Body of pancreas (tissue), 4 donors: ENCODE data around the gene IGBP1.

Source experiments
- POLR2A ChIP-seq, 3 donors: fragments of 450-650 bp; IDR thresholded peaks; one replicate each; pipeline ENCODE4 v1.6.1; 2016; ENCODE audit warnings: antibody characterized with exemption in 3 of 3, mild to moderate bottlenecking in 2 of 3
- TF ChIP-seq, protein P1 (sequence below), 7 experiments: fragments of 450-650 bp in 4 of 7; fragments of 200-600 bp in 3 of 7; sonication (generic) in 3 of 7; IDR thresholded peaks; one replicate each; pipeline ENCODE4 v1.5.1; 2016 to 2019; ENCODE audit warnings: antibody characterized with exemption in 7 of 7

DNA sequence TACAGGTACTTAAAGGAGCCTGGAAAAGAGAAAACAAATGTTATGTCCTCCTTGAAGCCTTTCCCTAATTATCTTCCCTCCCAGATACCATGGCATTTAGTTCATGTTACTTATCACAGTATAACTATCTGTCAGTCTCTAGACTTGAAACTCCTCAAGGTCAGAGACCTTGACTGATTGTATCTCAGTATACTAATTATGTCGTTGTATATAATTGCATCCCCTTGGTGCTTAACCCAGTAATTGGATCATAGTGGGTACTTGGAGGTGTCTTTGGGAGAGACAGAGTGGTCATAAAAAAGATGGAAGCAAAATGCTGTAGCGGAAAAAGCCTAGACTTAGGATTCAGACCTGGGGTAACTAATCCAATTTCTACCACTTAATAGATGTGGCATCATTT is 8.1 kb downstream of the IGBP1 start:
- TF ChIP-seq, protein P1, sequence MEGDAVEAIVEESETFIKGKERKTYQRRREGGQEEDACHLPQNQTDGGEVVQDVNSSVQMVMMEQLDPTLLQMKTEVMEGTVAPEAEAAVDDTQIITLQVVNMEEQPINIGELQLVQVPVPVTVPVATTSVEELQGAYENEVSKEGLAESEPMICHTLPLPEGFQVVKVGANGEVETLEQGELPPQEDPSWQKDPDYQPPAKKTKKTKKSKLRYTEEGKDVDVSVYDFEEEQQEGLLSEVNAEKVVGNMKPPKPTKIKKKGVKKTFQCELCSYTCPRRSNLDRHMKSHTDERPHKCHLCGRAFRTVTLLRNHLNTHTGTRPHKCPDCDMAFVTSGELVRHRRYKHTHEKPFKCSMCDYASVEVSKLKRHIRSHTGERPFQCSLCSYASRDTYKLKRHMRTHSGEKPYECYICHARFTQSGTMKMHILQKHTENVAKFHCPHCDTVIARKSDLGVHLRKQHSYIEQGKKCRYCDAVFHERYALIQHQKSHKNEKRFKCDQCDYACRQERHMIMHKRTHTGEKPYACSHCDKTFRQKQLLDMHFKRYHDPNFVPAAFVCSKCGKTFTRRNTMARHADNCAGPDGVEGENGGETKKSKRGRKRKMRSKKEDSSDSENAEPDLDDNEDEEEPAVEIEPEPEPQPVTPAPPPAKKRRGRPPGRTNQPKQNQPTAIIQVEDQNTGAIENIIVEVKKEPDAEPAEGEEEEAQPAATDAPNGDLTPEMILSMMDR (IDR thresholded peaks at IDR 0.05), result no peak
- no peak for TF ChIP-seq POLR2A (IDR thresholded peaks at IDR 0.05)
